ENCODE results near the gene CCDC197. TPM values are rescaled to one million over a fixed set of nuclear protein-coding genes. Genes with fewer than 3 reads are reported as not detected.

The CCDC197 gene
- total RNA-seq, 1 donor from 2014 or later: not detected

GRCh38 chr14:94058128-94058673, 61.1 kb downstream of the CCDC197 start:
- H3K36me3 ChIP-seq: peaks cover 98% of the 10 kb centered on the region

More at GRCh38 chr14:94058128-94058673, 61.1 kb downstream of the CCDC197 start:
- no peaks in the 10 kb centered on the region for H3K27me3 ChIP-seq
- no peak overlapping the region for H3K27ac ChIP-seq
- intact Hi-C loops (cut with DNase I): no loop called here
- ATAC-seq (no peak), DNase-seq (no peak)
- TF ChIP-seq CTCF (IDR thresholded peaks at IDR 0.05): no peak
- peaks cover 16% of the 10 kb centered on the region for H3K4me1 ChIP-seq
- H3K4me3 ChIP-seq: no peak overlapping the region
- no peaks in the 10 kb centered on the region for H3K9me3 ChIP-seq

Small RNAs within 50 kb of the gene (microRNA-seq; reads per million reads assigned to microRNA genes)
- not detected for gene MIR4506 (ENCODE audit: borderline microRNAs expressed)

Other genes with a start within 250 kb of the CCDC197 start
- 1.9 TPM for gene PRIMA1, start 208.8 kb upstream of the CCDC197 start, total RNA-seq
- gene FAM181A, start 70.0 kb upstream of the CCDC197 start, total RNA-seq: 3.5 TPM
- 3.2 TPM for gene ASB2, start 20.7 kb upstream of the CCDC197 start, total RNA-seq
- 1.0 TPM for gene OTUB2, start 29.0 kb downstream of the CCDC197 start, total RNA-seq
- 191 TPM for gene DDX24, start 83.9 kb downstream of the CCDC197 start, total RNA-seq
- gene IFI27L1, start 84.0 kb downstream of the CCDC197 start, total RNA-seq: 15.2 TPM
- 312 TPM for gene IFI27, start 113.4 kb downstream of the CCDC197 start, total RNA-seq
- 32.4 TPM for gene IFI27L2, start 132.3 kb downstream of the CCDC197 start, total RNA-seq
- 2.2 TPM for gene PPP4R4, start 177.0 kb downstream of the CCDC197 start, total RNA-seq

All from upper lobe of right lung (tissue), 1 donor.